A673 (cell line): ENCODE results near the gene INO80B. TPM values are rescaled to one million over a fixed set of nuclear protein-coding genes. Genes with fewer than 3 reads are reported as not detected.

Experiments used
- Bru-seq: library from RNA; stranded (reverse); fragments of 400-500 nt; gene quantifications from one replicate; lab custom pipeline; 2021; lab: Mats Ljungman, UMichigan
- BruChase-seq, 2 experiments: library from RNA; stranded (reverse); fragments of 400-500 nt; gene quantifications; one replicate each; lab custom pipeline; 2021; lab: Mats Ljungman, UMichigan
- BruUV-seq: library from RNA; stranded (reverse); fragments of 400-500 nt; replicated peaks from 2 replicates; lab custom pipeline; 2021; lab: Mats Ljungman, UMichigan
- CTCF ChIA-PET: fragments of 300-600 bp; sonication (Branson Sonifier 250); formaldehyde crosslinking; loops from one replicate; lab custom pipeline; 2022; ENCODE audit warnings: antibody characterized with exemption; lab: Charles Lee
- POLR2A ChIA-PET: fragments of 300-600 bp; sonication (Branson Sonifier 250); formaldehyde crosslinking; loops from one replicate; lab custom pipeline; 2022; ENCODE audit warnings: antibody characterized with exemption; ENCODE audit not compliant: low non-redundant PET; lab: Charles Lee
- DNase-seq: peaks from one replicate; pipeline ENCODE4 v3.0.0-alpha.2; 2015; ENCODE audit warnings: low spot score
- H3K27ac ChIP-seq: fragments of 200-600 bp; sonication (generic); 2 replicates; pipeline ENCODE4 v1.5.1; 2016; ENCODE audit warnings: mixed run types, low read depth, mild to moderate bottlenecking, mixed read lengths, antibody characterized with exemption, low read length; ENCODE audit not compliant: poor library complexity, severe bottlenecking
- H3K27me3 ChIP-seq: fragments of 200-600 bp; sonication (generic); replicated peaks from 2 replicates; pipeline ENCODE4 v1.6.1; 2017; ENCODE audit warnings: mixed run types, low read depth, mild to moderate bottlenecking, mixed read lengths, antibody characterized with exemption, low read length; ENCODE audit not compliant: insufficient read depth, poor library complexity
- H3K36me3 ChIP-seq: fragments of 200-600 bp; sonication (generic); 2 replicates; pipeline ENCODE4 v1.6.1; 2016; ENCODE audit warnings: mixed run types, mild to moderate bottlenecking, mixed read lengths, antibody characterized with exemption, low read length; ENCODE audit not compliant: insufficient read depth, poor library complexity, severe bottlenecking
- H3K4me1 ChIP-seq: fragments of 200-600 bp; sonication (generic); 2 replicates; pipeline ENCODE4 v1.6.1; 2017; ENCODE audit warnings: mixed run types, mild to moderate bottlenecking, mixed read lengths, antibody characterized with exemption, low read length; ENCODE audit not compliant: insufficient read depth, poor library complexity, severe bottlenecking
- H3K4me3 ChIP-seq: fragments of 200-600 bp; sonication (generic); 2 replicates; pipeline ENCODE4 v1.5.1; 2016; ENCODE audit warnings: low read depth, mixed run types, mild to moderate bottlenecking, mixed read lengths, low read length; ENCODE audit not compliant: poor library complexity, severe bottlenecking
- H3K9me3 ChIP-seq: fragments of 200-600 bp; sonication (generic); 2 replicates; pipeline ENCODE4 v1.6.1; 2016; ENCODE audit warnings: mixed run types, low read depth, mild to moderate bottlenecking, mixed read lengths, antibody characterized with exemption, low read length; ENCODE audit not compliant: poor library complexity, severe bottlenecking
- EZH2 ChIP-seq: fragments of 200-600 bp; sonication (generic); IDR thresholded peaks from 2 replicates; pipeline ENCODE4 v1.6.1; 2017; ENCODE audit warnings: borderline replicate concordance, low read depth, mild to moderate bottlenecking, mixed read lengths, antibody characterized with exemption, low read length; ENCODE audit not compliant: poor library complexity, severe bottlenecking
- intact Hi-C: fragments of 100-400 bp; cut with micrococcal nuclease; formaldehyde crosslinking; loops from one replicate; pipeline ENCODE4 v1.10.0; 2022; ENCODE audit not compliant: unreplicated experiment
- long read RNA-seq: library from polyadenylated mRNA; stranded (forward); transcript quantifications from one replicate; pipeline ENCODE4 v2.0.0, GENCODE V29; 2022
- total RNA-seq: library from RNA; stranded (reverse); gene quantifications from 2 replicates; pipeline ENCODE4 v1.2.3, GENCODE V29; 2021
- TF ChIP-seq, protein P1 (sequence below): fragments of 300-800, 200-600 bp; sonication (generic); conservative IDR thresholded peaks from 2 replicates; pipeline ENCODE4 v1.5.1; 2017; ENCODE audit warnings: low read depth, mild to moderate bottlenecking, antibody characterized with exemption, low read length, moderate library complexity, mixed read lengths

INO80B gene
- 29.9 and 34.9 TPM in 2 replicates for total RNA-seq
- Bru-seq, nascent RNA: not detected
- percentile 39 among the genes with signal in this experiment for BruChase-seq, experiment 1, labeled RNA remaining after a 2-hour chase
- percentile 50 among the genes with signal in this experiment for BruChase-seq, experiment 2, labeled RNA remaining after a 6-hour chase
- long read RNA-seq, transcript INO80B-201 (5 exons, 1,261 nt): major isoform, 11 of 17 reads
- long read RNA-seq, partial matches to known transcripts: 1 of 17 reads
- long read RNA-seq, other reads (novel, unspliced or antisense): 1 of 17 reads

DNA sequence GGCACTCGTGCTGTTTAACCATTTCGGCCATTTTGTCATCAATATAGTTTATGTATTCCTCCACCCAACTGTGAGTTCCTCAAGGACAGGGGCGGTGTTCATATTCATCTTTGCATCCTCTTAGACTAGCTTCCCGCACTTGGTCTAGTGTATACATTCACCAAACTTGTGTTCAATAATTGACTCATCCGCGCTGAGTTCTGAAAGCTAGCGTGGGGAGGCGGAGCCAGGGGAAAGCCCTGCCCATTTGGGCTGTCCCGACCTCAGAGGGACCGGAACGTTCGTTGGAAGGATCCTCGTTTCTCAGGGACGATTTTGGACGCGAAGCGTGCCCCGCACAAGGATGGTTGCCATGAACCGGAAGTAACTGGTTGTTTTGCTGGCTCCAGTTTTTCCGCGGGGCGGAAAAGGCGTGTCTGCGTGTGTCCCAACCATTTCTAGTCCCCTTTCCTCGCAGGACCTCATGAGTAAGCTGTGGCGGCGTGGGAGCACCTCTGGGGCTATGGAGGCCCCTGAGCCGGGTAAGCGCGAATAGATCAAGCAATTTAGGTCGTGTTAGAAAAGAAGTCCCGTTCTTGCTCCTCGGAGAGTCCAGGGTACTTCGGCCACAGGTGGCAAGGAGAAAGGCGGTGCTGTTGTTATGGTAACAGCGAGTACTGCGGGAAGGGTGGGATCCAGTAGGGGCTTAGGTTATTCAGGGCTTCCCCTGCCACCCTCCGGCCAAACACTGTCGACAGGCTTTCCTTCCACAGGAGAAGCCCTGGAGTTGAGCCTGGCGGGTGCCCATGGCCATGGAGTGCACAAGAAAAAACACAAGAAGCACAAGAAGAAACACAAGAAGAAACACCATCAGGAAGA lies at the start of gene INO80B:
INO80B (plus strand) TSS at position 434 of the 858 bp plus-strand sequence; CDS start at position 464, 30 bp downstream.
- TF ChIP-seq, protein P1, sequence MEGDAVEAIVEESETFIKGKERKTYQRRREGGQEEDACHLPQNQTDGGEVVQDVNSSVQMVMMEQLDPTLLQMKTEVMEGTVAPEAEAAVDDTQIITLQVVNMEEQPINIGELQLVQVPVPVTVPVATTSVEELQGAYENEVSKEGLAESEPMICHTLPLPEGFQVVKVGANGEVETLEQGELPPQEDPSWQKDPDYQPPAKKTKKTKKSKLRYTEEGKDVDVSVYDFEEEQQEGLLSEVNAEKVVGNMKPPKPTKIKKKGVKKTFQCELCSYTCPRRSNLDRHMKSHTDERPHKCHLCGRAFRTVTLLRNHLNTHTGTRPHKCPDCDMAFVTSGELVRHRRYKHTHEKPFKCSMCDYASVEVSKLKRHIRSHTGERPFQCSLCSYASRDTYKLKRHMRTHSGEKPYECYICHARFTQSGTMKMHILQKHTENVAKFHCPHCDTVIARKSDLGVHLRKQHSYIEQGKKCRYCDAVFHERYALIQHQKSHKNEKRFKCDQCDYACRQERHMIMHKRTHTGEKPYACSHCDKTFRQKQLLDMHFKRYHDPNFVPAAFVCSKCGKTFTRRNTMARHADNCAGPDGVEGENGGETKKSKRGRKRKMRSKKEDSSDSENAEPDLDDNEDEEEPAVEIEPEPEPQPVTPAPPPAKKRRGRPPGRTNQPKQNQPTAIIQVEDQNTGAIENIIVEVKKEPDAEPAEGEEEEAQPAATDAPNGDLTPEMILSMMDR: no peak
- TF ChIP-seq EZH2: no peak
- Histone ChIP-seq H3K36me3 (no peaks in the 10 kb centered on the region), H3K4me3 (peak within 1 kb of the TSS; percentile 66), H3K4me1 (peaks cover 16% of the 10 kb centered on the region), H3K27me3 (no peaks in the 10 kb centered on the region), H3K9me3 (no peaks in the 10 kb centered on the region), H3K27ac (peak within 1 kb of the TSS; percentile 20)
- CTCF ChIA-PET: interaction anchor here (1.3 kb wide), 1 partner anchor 28 kb away, joined by 5 read pairs; the partner anchor contains the start of genes CCDC142 and TTC31
- peak; percentile 98 for DNase-seq
- POLR2A ChIA-PET: interaction anchor here (0.8 kb wide), 1 partner anchor 15 kb away, joined by 4 read pairs; no protein-coding TSS in a partner anchor
- BruUV-seq: TSS peak; percentile 21
- intact Hi-C loops: loop anchor here (1.0 kb wide), 1 partner anchor 28 kb away; the partner anchor contains the start of gene TTC31

DNA sequence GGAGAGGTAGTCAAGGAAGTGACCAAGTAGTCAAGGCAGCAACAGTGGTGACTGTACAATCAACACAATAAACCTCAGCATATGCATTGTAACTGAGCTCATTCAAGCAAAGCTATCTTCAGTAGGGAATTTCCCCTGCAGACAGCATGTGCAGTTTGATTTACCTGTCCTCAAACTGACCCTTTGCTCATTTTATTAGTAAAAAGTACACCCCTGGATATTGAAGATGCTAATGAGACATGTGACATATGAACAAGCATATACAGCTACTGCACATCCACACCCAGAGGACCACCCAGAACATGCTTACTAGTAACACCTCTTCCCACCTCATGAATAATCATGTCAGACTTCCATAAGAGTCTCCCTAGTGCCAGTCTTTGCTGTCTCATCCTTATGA lies 48.9 kb upstream of the INO80B start:
- no peak for DNase-seq
- ChIA-PET CTCF (no interaction called here), POLR2A (no interaction called here)
- intact Hi-C loops: no loop called here
- no peaks in the 10 kb centered on the region for H3K9me3 ChIP-seq
- H3K27me3 ChIP-seq: no peaks in the 10 kb centered on the region
- H3K36me3 ChIP-seq: no peaks in the 10 kb centered on the region
- no peak for TF ChIP-seq EZH2
- TF ChIP-seq, protein P1: no peak
- no peak overlapping the region for H3K27ac ChIP-seq
- no peak overlapping the region for H3K4me3 ChIP-seq
- no TSS peak for BruUV-seq
- no peaks in the 10 kb centered on the region for H3K4me1 ChIP-seq

DNA sequence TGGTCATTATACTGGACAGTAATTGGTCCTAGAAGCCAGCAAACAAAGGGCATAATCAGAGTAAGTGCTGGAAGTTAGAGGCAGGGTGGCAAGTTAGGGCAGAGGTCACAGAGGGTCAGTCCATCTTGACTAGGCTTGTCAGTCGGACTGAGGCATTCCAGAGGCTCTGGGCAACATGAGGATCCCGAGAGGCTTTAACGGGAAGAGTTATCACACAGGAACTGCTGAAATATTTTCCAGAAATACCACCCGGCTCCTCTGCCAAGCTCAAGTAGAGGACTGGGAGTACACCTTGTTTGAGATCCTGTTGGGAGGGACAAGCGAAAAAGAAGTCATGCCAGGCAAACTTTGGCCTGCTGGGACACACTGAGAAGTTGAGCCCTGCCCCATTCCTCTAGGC lies 47.2 kb upstream of the INO80B start:
- H3K36me3 ChIP-seq: no peaks in the 10 kb centered on the region
- BruUV-seq: no TSS peak
- ChIA-PET POLR2A (no interaction called here), CTCF (interaction anchor here (1.2 kb wide), 1 partner anchor 73 kb away, joined by 5 read pairs; no protein-coding TSS in a partner anchor)
- no peak overlapping the region for H3K4me3 ChIP-seq
- no peak overlapping the region for H3K27ac ChIP-seq
- H3K4me1 ChIP-seq: no peaks in the 10 kb centered on the region
- intact Hi-C loops: no loop called here
- DNase-seq: no peak
- no peaks in the 10 kb centered on the region for H3K27me3 ChIP-seq
- no peaks in the 10 kb centered on the region for H3K9me3 ChIP-seq
- TF ChIP-seq EZH2: no peak
- TF ChIP-seq, protein P1: no peak
